ENCODE data around the gene KAZN.

KAZN gene

DNA sequence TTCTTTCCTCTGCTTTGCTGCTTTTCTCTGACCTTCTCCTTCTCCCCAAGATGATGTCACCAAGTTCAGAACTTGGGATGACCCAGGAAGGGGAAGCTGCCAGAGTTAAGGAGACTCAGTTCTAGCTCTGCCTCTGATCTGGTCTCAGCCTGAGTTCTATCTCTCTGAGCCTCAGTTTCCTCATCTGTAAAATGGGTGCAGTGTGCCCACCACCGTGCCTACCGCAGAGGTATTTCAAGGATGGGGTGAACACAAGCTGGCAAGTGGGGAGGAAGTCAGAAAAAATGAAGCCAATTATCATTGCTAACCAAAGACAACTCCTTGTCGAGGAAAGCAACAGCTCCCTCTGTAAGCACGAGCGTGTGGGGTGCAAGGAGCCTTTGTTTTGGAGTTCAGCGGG, 249.7 kb downstream of the KAZN start:
- Histone ChIP-seq H3K9me3 (ENCODE audit: insufficient read depth, low read depth, low read length) (peaks cover 4% of the 10 kb centered on the region), H3K4ac (ENCODE audit: low read depth, low read length) (no peak overlapping the region), H2AFZ (ENCODE audit: insufficient read depth, low read length, poor library complexity) (no peak overlapping the region), H2BK120ac (ENCODE audit: insufficient read depth, low read length, poor library complexity) (no peak overlapping the region), H3K4me3 (ENCODE audit: low read depth, low read length) (no peak overlapping the region), H3K79me2 (ENCODE audit: control insufficient read depth, insufficient read depth, low read length, poor library complexity) (no peaks in the 10 kb centered on the region), H3K14ac (ENCODE audit: low read length) (no peak overlapping the region), H4K12ac (ENCODE audit: low read depth, low read length) (no peak overlapping the region), H3K79me1 (ENCODE audit: low read length) (no peaks in the 10 kb centered on the region), H2AK5ac (ENCODE audit: low read length) (no peak overlapping the region), H3K4me2 (ENCODE audit: low read length) (no peak overlapping the region), H3K36me3 (ENCODE audit: control insufficient read depth in 1 of 2, insufficient read depth in 2 of 2, low read length in 2 of 2) (no peaks in the 10 kb centered on the region), H3K18ac (ENCODE audit: low read length) (no peak overlapping the region), H3K27ac (ENCODE audit: low read depth, low read length) (no peak overlapping the region), H3K23ac (ENCODE audit: low read length) (no peak overlapping the region), H3K9ac (ENCODE audit: low read length) (no peak overlapping the region), H3K4me1 (ENCODE audit: control insufficient read depth in 1 of 2, insufficient read depth in 2 of 2, low read length in 2 of 2) (no peaks in the 10 kb centered on the region), H4K8ac (ENCODE audit: low read depth, low read length) (no peak overlapping the region), H2BK12ac (ENCODE audit: low read length) (no peak overlapping the region), H2BK5ac (ENCODE audit: low read depth, low read length, poor library complexity) (no peak overlapping the region), H3K27me3 (ENCODE audit: insufficient read depth, low read length) (no peaks in the 10 kb centered on the region), H4K91ac (ENCODE audit: low read depth, low read length) (no peak overlapping the region)
- WGBS (ENCODE audit: extremely low coverage, insufficient coverage, insufficient read length): no CpG with 5 or more reads among the region's 6 CpGs
- no peak for DNase-seq

GRCh38 chr1:14848625-14849024, 250.1 kb downstream of the KAZN start:
- no peak overlapping the region for H4K12ac ChIP-seq (ENCODE audit: low read depth, low read length)
- H4K8ac ChIP-seq (ENCODE audit: low read depth, low read length): no peak overlapping the region
- no peaks in the 10 kb centered on the region for H3K79me1 ChIP-seq (ENCODE audit: low read length)
- no peak for DNase-seq
- no peak overlapping the region for H3K4me2 ChIP-seq (ENCODE audit: low read length)
- no peak overlapping the region for H3K4ac ChIP-seq (ENCODE audit: low read depth, low read length)
- H2AFZ ChIP-seq (ENCODE audit: insufficient read depth, low read length, poor library complexity): no peak overlapping the region
- no peak overlapping the region for H2BK120ac ChIP-seq (ENCODE audit: insufficient read depth, low read length, poor library complexity)
- H3K4me3 ChIP-seq (ENCODE audit: low read depth, low read length): no peak overlapping the region
- no CpG with 5 or more reads among the region's 17 CpGs for WGBS (ENCODE audit: extremely low coverage, insufficient coverage, insufficient read length)
- no peak overlapping the region for H3K9ac ChIP-seq (ENCODE audit: low read length)
- no peak overlapping the region for H3K23ac ChIP-seq (ENCODE audit: low read length)
- H3K27ac ChIP-seq (ENCODE audit: low read depth, low read length): no peak overlapping the region
- H3K79me2 ChIP-seq (ENCODE audit: control insufficient read depth, insufficient read depth, low read length, poor library complexity): no peaks in the 10 kb centered on the region
- no peaks in the 10 kb centered on the region for H3K4me1 ChIP-seq (ENCODE audit: control insufficient read depth in 1 of 2, insufficient read depth in 2 of 2, low read length in 2 of 2)
- H3K14ac ChIP-seq (ENCODE audit: low read length): no peak overlapping the region
- H3K36me3 ChIP-seq (ENCODE audit: control insufficient read depth in 1 of 2, insufficient read depth in 2 of 2, low read length in 2 of 2): no peaks in the 10 kb centered on the region
- H2AK5ac ChIP-seq (ENCODE audit: low read length): no peak overlapping the region
- no peak overlapping the region for H3K18ac ChIP-seq (ENCODE audit: low read length)
- peaks cover 4% of the 10 kb centered on the region for H3K9me3 ChIP-seq (ENCODE audit: insufficient read depth, low read depth, low read length)
- no peak overlapping the region for H2BK5ac ChIP-seq (ENCODE audit: low read depth, low read length, poor library complexity)
- H2BK12ac ChIP-seq (ENCODE audit: low read length): no peak overlapping the region
- H4K91ac ChIP-seq (ENCODE audit: low read depth, low read length): no peak overlapping the region
- no peaks in the 10 kb centered on the region for H3K27me3 ChIP-seq (ENCODE audit: insufficient read depth, low read length)

DNA sequence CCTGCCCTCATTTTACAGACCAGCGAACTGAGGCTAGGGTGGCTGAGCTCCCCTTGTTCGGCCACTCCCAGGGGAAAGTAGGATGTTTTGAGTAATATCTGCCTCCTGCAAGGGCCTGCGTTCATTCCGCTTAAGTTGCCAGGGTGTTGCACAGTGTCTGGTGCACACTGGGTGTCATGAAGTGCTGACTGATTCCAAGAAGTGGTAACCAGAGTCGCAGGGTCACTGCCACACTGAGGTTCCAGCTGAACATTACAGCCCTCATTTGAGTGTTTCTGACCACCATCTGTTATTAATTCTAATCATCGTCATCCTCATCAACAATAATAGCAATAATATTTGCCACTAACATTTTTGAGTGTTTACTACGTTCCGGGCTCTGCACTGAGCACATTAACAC, 250.6 kb downstream of the KAZN start:
- Histone ChIP-seq H3K4me1 (ENCODE audit: control insufficient read depth in 1 of 2, insufficient read depth in 2 of 2, low read length in 2 of 2) (no peaks in the 10 kb centered on the region), H2BK5ac (ENCODE audit: low read depth, low read length, poor library complexity) (no peak overlapping the region), H2BK12ac (ENCODE audit: low read length) (no peak overlapping the region), H3K18ac (ENCODE audit: low read length) (no peak overlapping the region), H2BK120ac (ENCODE audit: insufficient read depth, low read length, poor library complexity) (no peak overlapping the region), H2AFZ (ENCODE audit: insufficient read depth, low read length, poor library complexity) (no peak overlapping the region), H4K91ac (ENCODE audit: low read depth, low read length) (no peak overlapping the region), H3K4me2 (ENCODE audit: low read length) (no peak overlapping the region), H3K23ac (ENCODE audit: low read length) (no peak overlapping the region), H3K79me2 (ENCODE audit: control insufficient read depth, insufficient read depth, low read length, poor library complexity) (no peaks in the 10 kb centered on the region), H3K9me3 (ENCODE audit: insufficient read depth, low read depth, low read length) (peaks cover 2% of the 10 kb centered on the region), H3K9ac (ENCODE audit: low read length) (no peak overlapping the region), H4K12ac (ENCODE audit: low read depth, low read length) (no peak overlapping the region), H3K27ac (ENCODE audit: low read depth, low read length) (no peak overlapping the region), H3K14ac (ENCODE audit: low read length) (no peak overlapping the region), H3K4ac (ENCODE audit: low read depth, low read length) (no peak overlapping the region), H3K27me3 (ENCODE audit: insufficient read depth, low read length) (no peaks in the 10 kb centered on the region), H3K79me1 (ENCODE audit: low read length) (no peaks in the 10 kb centered on the region), H2AK5ac (ENCODE audit: low read length) (no peak overlapping the region), H3K4me3 (ENCODE audit: low read depth, low read length) (no peak overlapping the region), H3K36me3 (ENCODE audit: control insufficient read depth in 1 of 2, insufficient read depth in 2 of 2, low read length in 2 of 2) (no peaks in the 10 kb centered on the region), H4K8ac (ENCODE audit: low read depth, low read length) (no peak overlapping the region)
- no peak for DNase-seq
- 100% methylated on average over 1 of the region's 8 CpGs for WGBS (ENCODE audit: extremely low coverage, insufficient coverage, insufficient read length)

GRCh38 chr1:14850563-14850962, 252.1 kb downstream of the KAZN start:
- no peaks in the 10 kb centered on the region for H3K79me1 ChIP-seq (ENCODE audit: low read length)
- no peak overlapping the region for H4K91ac ChIP-seq (ENCODE audit: low read depth, low read length)
- H3K4ac ChIP-seq (ENCODE audit: low read depth, low read length): no peak overlapping the region
- no peaks in the 10 kb centered on the region for H3K4me1 ChIP-seq (ENCODE audit: control insufficient read depth in 1 of 2, insufficient read depth in 2 of 2, low read length in 2 of 2)
- H3K79me2 ChIP-seq (ENCODE audit: control insufficient read depth, insufficient read depth, low read length, poor library complexity): no peaks in the 10 kb centered on the region
- DNase-seq: no peak
- H2AK5ac ChIP-seq (ENCODE audit: low read length): no peak overlapping the region
- no peak overlapping the region for H4K12ac ChIP-seq (ENCODE audit: low read depth, low read length)
- WGBS (ENCODE audit: extremely low coverage, insufficient coverage, insufficient read length): no CpG with 5 or more reads among the region's 5 CpGs
- no peaks in the 10 kb centered on the region for H3K27me3 ChIP-seq (ENCODE audit: insufficient read depth, low read length)
- H3K9me3 ChIP-seq (ENCODE audit: insufficient read depth, low read depth, low read length): no peaks in the 10 kb centered on the region
- no peak overlapping the region for H3K4me2 ChIP-seq (ENCODE audit: low read length)
- H2BK12ac ChIP-seq (ENCODE audit: low read length): no peak overlapping the region
- H3K36me3 ChIP-seq (ENCODE audit: control insufficient read depth in 1 of 2, insufficient read depth in 2 of 2, low read length in 2 of 2): no peaks in the 10 kb centered on the region
- no peak overlapping the region for H4K8ac ChIP-seq (ENCODE audit: low read depth, low read length)
- no peak overlapping the region for H3K18ac ChIP-seq (ENCODE audit: low read length)
- no peak overlapping the region for H3K9ac ChIP-seq (ENCODE audit: low read length)
- no peak overlapping the region for H3K14ac ChIP-seq (ENCODE audit: low read length)
- H3K27ac ChIP-seq (ENCODE audit: low read depth, low read length): no peak overlapping the region
- H3K23ac ChIP-seq (ENCODE audit: low read length): no peak overlapping the region
- no peak overlapping the region for H2BK120ac ChIP-seq (ENCODE audit: insufficient read depth, low read length, poor library complexity)
- H2BK5ac ChIP-seq (ENCODE audit: low read depth, low read length, poor library complexity): no peak overlapping the region
- no peak overlapping the region for H3K4me3 ChIP-seq (ENCODE audit: low read depth, low read length)
- no peak overlapping the region for H2AFZ ChIP-seq (ENCODE audit: insufficient read depth, low read length, poor library complexity)
